Ramos (cell line): Measurements from ENCODE around the gene NADK.
"Not testable (repeated sequence)": the region's sequence is repeated elsewhere in the genome, so short reads cannot be mapped to it uniquely, and the experiment has no call there.

Experiments
- in situ Hi-C: fragments of 300-500 bp; cut with MboI; formaldehyde crosslinking; loops from one replicate; pipeline ENCODE4 v1.14.3; 2022; ENCODE audit warnings: low sequenced_read_pairs; ENCODE audit not compliant: unreplicated experiment

Gene NADK

DNA sequence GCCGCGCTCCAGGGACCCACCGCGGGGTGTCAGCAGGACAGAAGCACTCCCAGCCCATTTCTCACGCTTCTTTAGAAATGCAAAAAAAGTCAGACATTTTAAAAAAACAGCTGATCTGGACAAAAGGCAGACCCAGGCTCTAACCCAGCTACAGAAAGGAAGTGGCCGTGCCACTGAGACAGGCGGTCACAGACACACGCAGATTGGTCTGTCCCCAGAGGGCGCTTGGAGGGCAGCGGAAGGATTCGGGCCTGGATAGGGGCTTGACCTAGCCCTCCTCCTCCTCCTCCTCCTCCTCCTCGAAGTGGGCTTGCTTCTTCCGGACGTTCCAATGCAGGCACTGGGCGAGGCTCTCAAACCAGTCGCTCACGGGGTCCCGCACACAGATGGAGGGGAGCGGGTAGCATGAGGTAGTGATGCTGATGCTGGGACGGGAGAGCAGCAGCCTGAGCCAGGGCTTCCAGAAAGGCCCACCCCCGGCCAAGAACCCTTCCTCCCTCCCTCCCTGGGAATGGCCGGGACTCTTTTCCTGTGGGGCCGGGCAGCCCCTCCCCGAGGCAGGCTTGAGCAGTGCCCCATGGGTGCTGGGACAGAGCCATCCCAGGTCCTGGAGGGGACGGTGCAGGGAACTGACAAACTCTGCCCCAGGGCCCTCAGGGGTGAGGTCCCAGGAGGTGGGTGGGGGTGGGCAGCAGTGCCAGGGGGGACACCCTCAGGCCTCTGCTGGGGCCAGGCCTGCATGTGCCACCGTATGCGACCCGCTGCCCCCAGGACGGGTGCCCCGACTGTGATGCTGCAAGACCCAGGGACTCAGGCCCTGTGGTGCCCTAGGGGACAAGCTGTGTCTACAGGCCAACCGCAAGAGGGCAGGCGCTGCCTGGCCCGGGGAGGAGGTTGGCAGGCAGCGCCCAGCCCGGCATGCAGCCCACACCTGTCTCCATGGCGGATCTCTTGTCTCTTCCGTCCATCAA is 25.3 kb downstream of the NADK start:
- in situ Hi-C loops, result no loop called here

DNA sequence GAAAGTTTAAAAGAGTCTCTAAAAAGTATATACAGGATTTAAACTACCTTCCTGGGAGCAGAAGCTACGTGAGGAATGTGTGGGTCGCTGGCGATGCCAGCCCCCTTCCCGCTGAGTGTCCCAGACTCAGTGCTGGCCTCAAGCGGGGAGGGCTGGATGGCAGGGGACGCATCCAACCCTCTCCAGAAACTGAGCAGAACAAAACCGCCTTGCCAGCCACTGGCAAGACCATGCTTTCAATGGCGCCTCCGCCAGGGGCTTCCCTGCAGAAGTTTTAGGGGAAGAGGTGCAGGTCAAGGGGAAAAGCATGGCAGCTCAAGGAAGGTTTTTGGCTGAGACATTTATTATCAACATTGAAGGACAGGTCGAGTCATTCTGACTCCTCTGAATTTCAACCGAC is 26.1 kb downstream of the NADK start:
- in situ Hi-C loops, result no loop called here

DNA sequence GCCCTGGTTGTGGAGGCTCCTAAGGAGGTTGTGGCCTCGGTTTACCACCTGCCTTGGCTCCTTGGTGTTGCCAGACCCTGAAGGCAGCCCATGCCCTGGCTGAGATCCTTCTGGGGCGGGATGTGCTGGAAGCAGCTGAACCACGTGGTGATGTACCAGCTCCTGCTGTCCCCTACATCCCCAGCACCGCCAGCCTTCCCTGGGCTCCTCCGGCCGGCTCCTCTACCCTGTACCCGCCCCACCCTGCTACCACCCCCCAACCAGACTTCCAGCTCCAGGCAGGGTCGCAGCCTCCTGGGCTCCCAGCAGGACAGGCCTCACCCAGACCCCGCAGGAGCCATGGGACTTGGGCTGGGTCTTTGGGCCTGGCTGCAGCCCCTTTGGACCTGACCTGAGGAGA is 28.3 kb downstream of the NADK start:
- in situ Hi-C loops, result not testable (repeated sequence)

DNA sequence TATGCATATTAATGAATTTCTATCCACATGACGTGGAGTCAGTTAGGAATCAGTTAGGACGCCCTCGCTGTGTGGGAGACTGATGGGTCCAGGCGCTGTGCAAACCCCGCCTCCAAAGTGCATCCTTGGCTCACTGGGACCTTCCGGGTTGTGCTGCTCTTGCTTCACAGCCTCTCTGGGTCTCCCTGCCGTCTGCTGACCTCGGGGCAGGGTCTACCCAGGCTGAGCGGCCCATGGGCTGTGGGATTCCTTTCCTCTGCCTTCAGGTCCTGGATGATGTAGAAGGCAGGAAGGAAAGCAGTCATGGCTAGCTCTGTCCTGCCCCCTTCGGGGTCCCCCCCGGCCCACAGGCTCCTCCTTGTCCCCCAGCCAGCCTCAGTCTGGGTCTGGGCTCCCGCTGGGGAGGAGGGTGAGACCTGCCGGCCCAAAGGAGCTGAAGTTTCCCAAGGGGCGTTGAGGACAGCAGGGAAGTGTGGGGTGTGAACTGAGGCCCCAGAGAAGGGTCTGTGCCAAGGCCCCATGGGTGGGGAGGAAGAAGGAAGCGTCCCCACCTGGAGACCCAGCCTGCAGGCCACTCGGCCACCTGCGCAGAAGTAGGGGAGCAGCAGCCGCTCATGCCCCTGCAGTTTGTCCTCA is 29.5 kb downstream of the NADK start:
- in situ Hi-C loops, result no loop called here

DNA sequence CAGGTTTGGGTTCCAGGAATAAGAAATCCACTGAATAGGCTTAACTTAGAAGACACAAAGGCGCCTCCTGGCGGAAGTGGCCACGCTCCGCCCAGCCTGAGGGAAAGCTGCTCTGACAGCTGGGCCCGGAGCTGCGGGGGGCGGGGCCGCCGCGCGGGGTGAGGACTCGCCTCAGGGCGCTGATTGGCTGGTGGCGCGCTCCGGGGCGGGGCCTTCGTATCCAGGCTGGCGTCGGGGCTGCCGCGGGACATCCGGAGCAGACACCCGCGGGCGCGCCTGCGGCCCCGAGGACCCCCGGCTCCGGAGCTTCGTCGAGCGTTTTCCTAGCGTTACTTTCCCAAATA is 31.7 kb downstream of the NADK start:
- in situ Hi-C loops, result not testable (repeated sequence)

DNA sequence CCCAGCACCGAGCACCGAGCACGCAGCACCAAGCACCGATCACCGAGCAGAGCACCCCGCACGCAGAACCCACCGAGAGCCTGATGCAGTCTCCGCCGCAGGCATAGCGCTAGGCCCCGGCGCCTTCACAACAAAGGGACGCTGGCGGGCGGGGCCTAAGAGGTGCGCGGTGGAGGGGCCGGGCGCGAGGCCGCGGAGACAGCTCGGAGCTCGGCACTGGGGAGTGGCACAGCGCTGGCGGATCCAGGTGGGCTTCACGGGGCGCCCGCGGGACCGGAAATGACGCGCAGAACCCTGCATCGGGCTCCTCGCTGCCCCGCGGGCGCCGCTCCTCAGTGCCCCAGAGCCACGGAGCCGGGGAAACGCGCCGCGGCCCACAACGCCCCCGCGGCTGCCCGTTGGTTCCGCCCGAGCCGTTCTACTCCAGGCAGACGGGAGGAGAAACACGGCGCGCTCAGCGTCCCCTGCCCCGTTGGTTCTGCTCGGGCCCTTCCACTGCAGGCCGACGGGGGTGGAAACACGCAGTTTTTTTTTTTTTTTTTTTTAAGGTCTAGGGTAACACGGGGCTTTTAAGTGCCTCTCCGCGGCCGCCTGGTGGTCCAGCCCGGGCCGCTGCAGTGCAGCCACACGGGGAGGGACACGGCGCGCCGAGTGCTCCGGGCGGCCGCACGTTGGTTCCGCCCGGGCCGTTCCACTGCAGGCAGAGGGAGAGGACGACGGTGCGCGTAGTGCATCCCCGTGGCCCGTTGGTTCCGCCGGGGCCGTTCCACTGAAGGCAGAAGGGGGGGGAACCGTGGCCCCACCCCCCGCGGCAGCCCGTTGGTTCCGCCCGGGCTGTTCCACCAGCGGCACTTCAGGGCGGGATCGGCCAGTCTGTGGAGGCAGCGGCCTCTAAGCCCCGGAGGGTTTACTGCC is 32.4 kb downstream of the NADK start:
- in situ Hi-C loops, result not testable (repeated sequence)

DNA sequence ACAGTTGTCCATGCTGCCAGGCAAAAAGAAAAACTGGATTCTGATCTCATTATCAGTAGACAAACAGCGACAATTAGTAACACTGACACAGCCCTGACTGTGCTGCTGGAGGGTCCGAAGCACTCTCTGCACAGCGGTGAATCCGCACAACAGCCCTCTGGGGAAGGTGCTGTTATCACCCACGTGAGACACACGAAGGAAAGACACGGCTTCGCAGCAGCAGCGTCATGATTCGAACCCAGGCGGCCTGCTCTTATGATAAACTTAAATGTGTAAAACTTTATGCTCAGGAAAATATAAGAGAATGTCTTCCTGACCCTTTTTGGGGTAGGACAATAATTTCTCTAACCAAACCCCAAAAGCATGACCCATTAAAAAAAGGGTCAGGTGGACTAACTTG is 35.7 kb downstream of the NADK start:
- in situ Hi-C loops, result not testable (repeated sequence)

DNA sequence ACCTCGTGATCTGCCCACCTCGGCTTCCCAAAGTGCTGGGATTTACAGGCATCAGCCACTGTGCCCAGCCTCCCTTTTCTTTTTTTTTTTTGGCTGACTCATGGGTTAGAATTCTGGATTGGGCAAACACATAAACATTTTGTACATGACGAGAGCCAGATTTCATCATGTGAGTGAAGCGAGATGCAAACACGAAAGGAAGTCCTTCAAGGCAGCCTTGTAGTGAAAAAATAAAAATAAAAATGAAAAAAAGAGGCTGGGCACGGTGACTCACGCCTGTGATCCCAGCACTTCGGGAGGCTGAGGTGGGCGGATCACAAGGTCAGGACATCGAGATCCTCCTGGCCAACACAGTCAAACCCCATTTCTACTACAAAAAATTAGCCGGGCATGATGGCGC is 37.3 kb downstream of the NADK start:
- in situ Hi-C loops, result not testable (repeated sequence)

DNA sequence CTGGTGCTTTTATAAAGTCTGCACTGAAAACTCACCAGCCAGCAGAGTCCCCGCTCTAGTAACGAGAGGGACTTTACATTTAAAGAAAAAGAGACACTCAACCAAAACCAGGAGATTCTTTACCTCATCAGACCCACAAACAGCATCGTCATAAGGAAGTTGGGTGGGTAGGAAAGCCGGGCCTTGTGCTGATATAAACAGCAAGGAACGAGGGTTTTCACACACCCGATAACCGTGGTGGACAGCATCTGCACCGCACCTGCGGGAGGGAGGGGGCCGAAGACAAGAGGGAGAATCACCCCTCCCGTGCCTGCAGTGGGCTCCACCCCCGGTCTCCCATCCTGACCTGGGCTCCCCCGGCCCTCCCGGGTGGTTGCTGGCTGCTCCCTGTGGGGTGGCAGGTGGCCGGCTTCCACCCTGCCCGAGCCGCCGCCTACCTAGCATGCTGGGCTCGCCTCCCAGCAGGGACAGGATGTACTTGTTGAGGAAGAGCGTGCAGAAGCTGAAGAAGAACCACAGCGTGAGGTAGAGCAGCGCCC is 39.4 kb downstream of the NADK start:
- in situ Hi-C loops, result not testable (repeated sequence)

DNA sequence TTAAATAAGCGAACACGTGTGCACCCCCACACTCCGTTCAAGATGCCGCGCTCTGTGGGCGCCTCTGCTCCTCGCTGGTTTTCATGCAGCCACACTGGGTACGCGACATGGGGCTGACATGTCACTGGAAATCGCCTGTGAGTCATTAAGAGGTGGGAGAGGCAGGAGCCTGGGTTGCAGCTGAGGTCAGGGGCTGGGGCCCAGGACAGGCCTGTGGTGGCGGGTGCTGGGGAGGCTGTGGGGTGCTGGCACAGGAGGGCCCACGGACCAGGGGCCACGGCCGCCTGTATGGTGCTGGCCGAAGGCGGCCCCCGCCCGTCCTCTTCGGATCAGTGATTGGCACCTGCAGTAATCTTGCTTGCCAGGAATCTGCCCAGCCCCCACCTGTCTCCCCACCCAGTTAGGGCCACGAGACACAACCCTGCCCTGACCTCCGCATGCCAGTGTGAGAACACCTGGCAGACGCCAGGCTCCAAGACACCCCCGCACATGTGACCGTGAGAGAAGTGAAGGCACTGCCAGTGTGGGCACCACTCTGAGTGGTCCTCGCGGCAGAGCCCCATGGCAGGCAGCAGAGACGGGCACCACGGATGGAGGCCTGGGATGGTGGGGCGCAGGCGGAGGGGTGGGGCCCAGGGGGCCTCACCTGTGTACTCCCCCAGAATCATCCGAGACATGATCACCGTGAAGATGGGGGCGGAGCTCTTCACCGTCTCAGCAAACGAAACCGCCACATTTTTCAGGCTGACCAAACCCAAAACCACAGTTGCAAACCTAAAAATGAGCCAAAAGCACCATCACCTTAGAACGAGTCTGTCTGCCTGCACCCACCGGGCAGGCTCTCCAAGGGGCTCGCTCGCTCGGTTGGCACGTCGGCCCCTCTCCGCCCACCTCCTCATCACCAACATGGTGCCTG is 40.3 kb downstream of the NADK start:
- in situ Hi-C loops, result not testable (repeated sequence)

DNA sequence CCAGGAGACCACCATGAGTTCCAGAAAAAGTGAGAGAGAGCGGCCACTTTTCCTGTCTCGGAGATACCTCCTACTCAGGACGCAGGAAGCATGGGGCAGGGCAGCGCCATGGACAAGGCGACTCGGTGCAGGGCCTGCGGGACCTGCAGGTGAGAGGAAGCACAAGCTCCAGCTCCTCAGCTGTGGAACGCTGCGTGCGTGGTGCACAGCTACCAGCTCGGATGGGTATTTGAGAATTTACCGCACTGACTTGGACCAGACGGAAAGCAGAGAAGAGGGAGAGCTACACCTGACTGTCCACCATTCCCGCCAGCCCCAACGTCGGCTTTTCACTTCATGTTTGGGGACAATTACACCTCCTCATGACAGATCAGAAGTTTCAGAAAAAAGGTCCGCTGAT is 45.9 kb downstream of the NADK start:
- in situ Hi-C loops, result no loop called here

DNA sequence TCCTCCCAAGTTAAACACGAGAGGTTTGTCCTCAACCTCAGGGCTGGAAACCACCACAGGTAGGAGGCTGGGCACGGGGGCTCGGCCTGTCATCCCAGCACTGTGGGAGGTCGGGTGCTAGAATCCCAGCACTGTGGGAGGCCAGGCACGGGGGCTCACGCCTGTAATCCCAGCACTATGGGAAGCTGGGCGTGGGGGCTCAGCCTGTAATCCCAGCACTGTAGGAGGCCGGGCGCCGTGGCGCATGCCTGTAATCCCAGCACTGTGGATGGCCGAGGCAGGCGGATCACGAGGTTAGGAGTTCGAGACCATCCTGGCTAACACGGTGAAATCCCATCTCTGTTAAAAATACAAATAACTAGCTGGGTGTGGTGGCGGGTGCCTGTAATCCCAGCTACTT is 47.4 kb downstream of the NADK start:
- in situ Hi-C loops, result no loop called here

DNA sequence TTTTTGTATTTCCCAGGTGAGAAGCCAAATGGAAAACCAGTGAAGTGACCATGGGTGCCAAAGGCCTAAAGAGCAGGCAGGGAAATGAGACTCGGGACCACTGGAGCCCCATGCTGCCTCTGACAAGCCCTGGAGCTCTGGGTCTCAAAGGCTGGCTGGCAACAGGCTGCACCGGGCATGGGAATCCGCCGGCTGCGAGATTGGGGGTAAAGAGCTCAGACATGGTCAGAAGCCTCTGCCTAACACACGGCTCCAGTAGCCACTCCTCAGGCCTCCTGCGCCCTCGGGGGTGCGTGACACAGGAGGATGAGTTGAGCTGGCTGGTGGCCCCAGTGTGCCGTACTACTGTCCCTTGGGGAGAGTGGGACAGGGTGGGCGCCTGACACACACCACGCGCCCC is 48.0 kb downstream of the NADK start:
- in situ Hi-C loops, result not testable (repeated sequence)

DNA sequence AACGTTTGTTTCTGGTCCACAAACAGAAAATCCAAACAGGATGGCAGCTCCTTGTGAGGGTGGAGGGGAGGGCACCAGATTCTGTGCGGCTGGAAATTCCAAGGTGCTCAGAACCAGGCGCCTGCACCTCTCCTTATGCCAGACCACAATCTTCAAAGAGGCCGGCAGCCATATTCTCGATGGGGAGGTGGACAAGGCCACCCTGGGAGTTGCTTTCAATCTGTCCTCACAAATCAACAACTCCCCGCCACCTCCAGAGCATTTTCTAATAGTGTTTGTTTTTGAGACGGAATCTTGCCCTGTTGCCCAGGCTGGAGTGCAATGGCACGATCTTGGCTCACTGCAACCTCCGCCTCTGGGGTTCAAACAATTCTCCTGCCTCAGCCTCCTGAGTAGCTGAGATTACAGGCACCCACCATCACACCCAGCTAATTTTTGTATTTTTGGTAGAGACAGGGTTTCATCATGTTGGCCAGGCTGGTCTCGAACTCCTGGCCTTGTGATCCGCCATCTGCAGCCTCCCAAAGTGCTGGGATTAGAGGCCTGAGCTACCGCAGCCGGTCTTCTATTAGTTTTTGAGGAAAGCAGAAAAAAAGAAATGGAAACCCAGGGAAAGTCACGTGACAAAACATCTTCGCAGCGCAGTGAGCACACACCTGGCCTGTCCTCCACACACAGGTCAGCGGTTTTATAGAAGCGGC is 49.0 kb downstream of the NADK start:
- in situ Hi-C loops, result not testable (repeated sequence)

DNA sequence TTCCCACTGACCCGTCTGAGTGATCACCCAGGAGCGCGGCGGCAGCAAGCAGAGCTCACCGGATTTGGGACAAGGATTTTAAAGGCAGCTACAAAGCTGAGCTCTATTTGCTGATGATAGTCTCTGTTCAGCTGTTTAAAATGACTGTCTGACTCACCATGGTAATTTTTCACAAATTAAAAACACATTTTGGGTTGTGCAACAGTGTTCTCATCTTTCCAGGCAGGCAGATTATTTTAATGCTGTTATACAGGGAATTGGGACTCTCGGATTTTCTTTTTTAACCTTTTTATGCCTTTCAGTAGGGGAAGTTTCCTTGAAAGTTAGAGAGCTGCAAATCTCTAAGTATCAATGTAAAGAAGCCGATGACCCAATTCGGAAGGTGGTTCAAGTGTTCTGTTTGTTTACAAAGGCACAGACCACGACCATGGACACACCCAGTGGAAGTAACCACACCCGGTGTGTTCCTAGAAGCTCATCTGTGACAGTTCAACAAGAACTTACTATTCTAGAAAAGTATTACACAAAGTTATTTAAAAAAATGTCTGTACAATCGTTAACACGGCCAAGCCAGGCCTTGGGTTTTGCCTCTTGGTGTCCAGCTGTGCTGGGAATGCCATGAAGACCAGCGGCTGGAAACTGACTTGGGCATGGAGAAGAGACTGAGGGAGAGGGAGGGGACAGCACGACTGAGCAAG is 49.8 kb downstream of the NADK start:
- in situ Hi-C loops, result not testable (repeated sequence)

DNA sequence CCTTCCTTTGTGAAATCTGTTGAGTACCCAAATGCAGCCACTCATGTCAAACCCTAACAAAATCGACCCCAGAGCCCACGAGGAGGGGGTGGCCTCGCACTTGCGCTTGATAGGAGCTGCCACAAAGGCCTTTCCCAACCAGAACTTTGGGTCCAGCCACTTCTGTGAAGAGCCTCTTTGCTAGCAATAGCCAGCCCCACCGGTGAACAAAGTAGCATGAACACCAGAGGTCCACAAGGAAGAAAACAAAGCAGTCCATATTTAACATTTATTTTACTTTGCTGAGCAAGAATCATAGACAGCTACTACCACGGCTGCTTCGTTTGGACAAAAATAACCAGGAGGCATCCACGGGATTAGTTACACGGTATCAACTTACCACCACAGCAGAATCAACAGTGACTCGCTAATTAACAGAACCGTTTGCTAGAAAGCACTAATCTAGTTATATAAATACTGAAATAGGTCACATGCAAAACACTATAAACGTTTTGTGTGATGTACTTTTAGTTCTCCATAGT is 51.1 kb downstream of the NADK start:
- in situ Hi-C loops, result not testable (repeated sequence)

DNA sequence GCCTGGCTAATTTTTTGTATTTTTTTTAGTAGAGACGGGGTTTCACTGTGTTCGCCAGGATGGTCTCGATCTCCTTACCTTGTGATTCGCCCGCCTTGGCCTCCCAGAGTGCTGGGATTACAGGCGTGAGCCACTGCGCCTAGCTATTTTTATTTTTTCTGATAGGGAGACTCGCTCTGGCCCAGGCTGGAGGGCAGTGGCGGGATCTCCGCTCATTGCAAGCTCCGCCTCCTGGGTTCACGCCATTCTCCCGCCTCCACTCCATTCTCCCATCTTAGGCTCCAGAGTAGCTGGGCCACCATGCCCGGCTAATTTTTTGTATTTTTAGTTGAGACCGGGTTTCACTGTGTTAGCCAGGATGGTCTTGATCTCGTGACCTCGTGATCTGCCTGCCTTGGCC is 52.2 kb downstream of the NADK start:
- in situ Hi-C loops, result not testable (repeated sequence)
